MM.1S (cell line): ENCODE measurements around the gene BPI.

Experiments used
- DNase-seq: peaks from one replicate; pipeline ENCODE4 v3.0.0-alpha.2; 2015
- H2AFZ ChIP-seq: fragments of 300-600 bp; sonication (generic); 2 replicates; pipeline ENCODE4 v1.6.0; 2016; ENCODE audit warnings: antibody characterized with exemption, low read length
- H3F3A ChIP-seq: fragments of 300-600 bp; sonication (generic); 2 replicates; pipeline ENCODE4 v1.6.1; 2016; ENCODE audit warnings: mild to moderate bottlenecking, antibody characterized with exemption, low read length, moderate library complexity, mixed read lengths; ENCODE audit not compliant: insufficient read depth
- H3K27ac ChIP-seq: fragments of 300-600 bp; sonication (generic); 2 replicates; pipeline ENCODE4 v1.5.1; 2016; ENCODE audit warnings: mild to moderate bottlenecking, low read length
- H3K27me3 ChIP-seq: fragments of 300-600 bp; sonication (generic); replicated peaks from 2 replicates; pipeline ENCODE4 v1.6.0; 2016; ENCODE audit warnings: low read length; ENCODE audit not compliant: insufficient read depth
- H3K36me3 ChIP-seq: fragments of 300-600 bp; sonication (generic); replicated peaks from 2 replicates; pipeline ENCODE4 v1.6.1; 2016; ENCODE audit warnings: mild to moderate bottlenecking, low read length, mixed read lengths; ENCODE audit not compliant: insufficient read depth
- H3K4me1 ChIP-seq: fragments of 300-600 bp; sonication (generic); 2 replicates; pipeline ENCODE4 v1.6.1; 2016; ENCODE audit warnings: low read length, mixed read lengths
- H3K4me2 ChIP-seq: fragments of 300-600 bp; sonication (generic); 2 replicates; pipeline ENCODE4 v1.6.0; 2016; ENCODE audit warnings: low read depth, low read length
- H3K4me3 ChIP-seq: fragments of 300-600 bp; sonication (generic); 2 replicates; pipeline ENCODE4 v1.5.1; 2016; ENCODE audit warnings: low read length, mixed read lengths
- H3K79me2 ChIP-seq: fragments of 300-600 bp; sonication (generic); 2 replicates; pipeline ENCODE4 v1.6.1; 2016; ENCODE audit warnings: mixed run types, low read length, mixed read lengths
- H3K9ac ChIP-seq: fragments of 300-600 bp; sonication (generic); 2 replicates; pipeline ENCODE4 v1.6.1; 2016; ENCODE audit warnings: low read length, mixed read lengths
- H3K9me2 ChIP-seq: fragments of 300-600 bp; sonication (generic); replicated peaks from 2 replicates; pipeline ENCODE4 v1.6.1; 2016; ENCODE audit warnings: mild to moderate bottlenecking, low read length, mixed read lengths; ENCODE audit not compliant: insufficient read depth
- H3K9me3 ChIP-seq: fragments of 300-600 bp; sonication (generic); replicated peaks from 2 replicates; pipeline ENCODE4 v1.6.1; 2016; ENCODE audit warnings: mild to moderate bottlenecking, low read length, mixed read lengths; ENCODE audit not compliant: insufficient read depth
- H4K20me1 ChIP-seq: fragments of 300-600 bp; sonication (generic); 2 replicates; pipeline ENCODE4 v1.6.1; 2016; ENCODE audit warnings: mild to moderate bottlenecking, low read length, moderate library complexity, mixed read lengths; ENCODE audit not compliant: insufficient read depth
- CTCF ChIP-seq: fragments of 300-600 bp; sonication (generic); IDR thresholded peaks from 2 replicates; pipeline ENCODE4 v1.5.1; 2016; ENCODE audit warnings: antibody characterized with exemption, low read length, mixed read lengths
- EZH2 ChIP-seq: fragments of 300-600 bp; sonication (generic); optimal IDR thresholded peaks from 2 replicates; pipeline ENCODE3; 2017; ENCODE audit warnings: low read depth, mild to moderate bottlenecking, antibody characterized with exemption, low read length, mixed read lengths
- EZH2phosphoT487 ChIP-seq: fragments of 300-600 bp; sonication (generic); IDR thresholded peaks from 2 replicates; pipeline ENCODE4 v1.6.1; 2018; ENCODE audit warnings: antibody characterized with exemption, low read length

BPI gene

DNA sequence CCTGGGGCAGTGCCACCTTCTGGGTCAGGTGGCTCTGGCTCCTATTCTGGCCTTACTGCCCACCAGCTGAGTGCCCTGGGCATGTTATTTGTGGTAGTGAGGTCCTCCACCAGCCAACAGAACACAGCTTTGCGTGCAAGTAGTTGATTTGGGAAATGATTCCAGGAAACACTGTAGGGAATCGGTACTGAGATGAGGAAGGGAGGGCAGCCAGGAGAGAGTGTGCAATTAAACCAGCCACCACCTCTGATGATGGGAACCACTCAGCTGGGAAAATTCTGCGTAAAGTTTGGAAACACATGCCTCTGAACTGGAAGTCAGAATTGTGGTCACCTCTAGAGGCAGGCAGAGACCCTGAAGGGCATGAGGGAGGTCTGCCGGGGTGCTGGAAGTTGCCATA, 42.8 kb downstream of the BPI start:
- Histone ChIP-seq H3K36me3 (no peaks in the 10 kb centered on the region), H3K9me3 (no peaks in the 10 kb centered on the region), H3K27ac (no peak overlapping the region), H3F3A (no peaks in the 10 kb centered on the region), H3K79me2 (no peaks in the 10 kb centered on the region), H3K27me3 (0 out of 2 replicates have a peak, but pooled peaks cover 4% of the 10 kb centered on the region), H3K9me2 (no peaks in the 10 kb centered on the region), H2AFZ (no peak overlapping the region), H3K4me1 (no peaks in the 10 kb centered on the region), H3K4me3 (no peak overlapping the region), H3K4me2 (no peak overlapping the region), H3K9ac (no peak overlapping the region), H4K20me1 (no peaks in the 10 kb centered on the region)
- no peak for DNase-seq
- TF ChIP-seq EZH2 (no peak), CTCF (no peak), EZH2phosphoT487 (no peak)

DNA sequence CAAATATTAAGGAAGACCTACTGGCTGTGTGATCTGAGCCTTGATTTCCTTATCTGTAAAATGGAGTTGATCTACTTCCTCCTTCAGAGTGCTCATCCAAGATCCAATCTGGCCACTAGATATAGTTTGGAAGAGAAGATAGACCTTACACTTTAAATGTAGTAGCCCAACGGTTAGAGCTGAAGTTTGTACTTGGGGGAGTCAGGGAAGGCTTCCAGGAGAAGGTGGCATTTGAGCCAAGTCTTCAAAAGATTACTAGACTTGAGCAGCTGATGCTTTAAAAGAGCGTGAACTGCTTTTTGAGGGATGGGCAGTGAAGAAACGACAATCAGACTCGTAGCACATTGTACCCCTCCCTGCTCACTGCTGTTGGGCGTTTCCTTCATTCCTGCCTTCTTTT, 45.9 kb downstream of the BPI start:
- H3K27ac ChIP-seq, result no peak overlapping the region

GRCh38 chr20:38350879-38351775, 47.2 kb downstream of the BPI start:
- H3K36me3 ChIP-seq, result no peaks in the 10 kb centered on the region
- no peaks in the 10 kb centered on the region for H4K20me1 ChIP-seq
- no peaks in the 10 kb centered on the region for H3F3A ChIP-seq
- H3K4me2 ChIP-seq, result no peak overlapping the region
- no peaks in the 10 kb centered on the region for H3K79me2 ChIP-seq
- no peaks in the 10 kb centered on the region for H3K9me3 ChIP-seq
- no peak overlapping the region for H3K4me3 ChIP-seq
- H3K9me2 ChIP-seq, result no peaks in the 10 kb centered on the region
- H3K9ac ChIP-seq, result no peak overlapping the region
- no peak overlapping the region for H3K27ac ChIP-seq
- H3K4me1 ChIP-seq, result no peaks in the 10 kb centered on the region
- TF ChIP-seq EZH2 (no peak), CTCF (no peak), EZH2phosphoT487 (no peak)
- 0 out of 2 replicates have a peak, but pooled peaks cover 4% of the 10 kb centered on the region for H3K27me3 ChIP-seq
- no peak overlapping the region for H2AFZ ChIP-seq
- DNase-seq, result no peak

More for the DNA sequence above, 45.9 kb downstream of the BPI start:
- Histone ChIP-seq H3K9ac (no peak overlapping the region), H2AFZ (no peak overlapping the region), H3K9me2 (no peaks in the 10 kb centered on the region), H3K4me3 (no peak overlapping the region), H3K4me1 (no peaks in the 10 kb centered on the region), H3K36me3 (no peaks in the 10 kb centered on the region), H3K79me2 (no peaks in the 10 kb centered on the region), H3K4me2 (no peak overlapping the region), H4K20me1 (no peaks in the 10 kb centered on the region), H3F3A (no peaks in the 10 kb centered on the region), H3K27me3 (0 out of 2 replicates have a peak, but pooled peaks cover 4% of the 10 kb centered on the region), H3K9me3 (no peaks in the 10 kb centered on the region)
- TF ChIP-seq EZH2, result no peak
- no peak for TF ChIP-seq EZH2phosphoT487
- no peak for TF ChIP-seq CTCF
- no peak for DNase-seq
